Activated T-helper 1 cell treated with anti-CD3 and anti-CD28 coated beads, Interleukin-12 subunit alpha, Interleukin-12 subunit beta, Interleukin-2, Interleukin-4 antibody, amounts not matched to agents 30 ng/mL and 10 ng/mL and 1 ng/mL, durations not matched to agents 14 hours and 24 hours and 36 hours (primary cell): ENCODE results near the gene TMEM72. TPM values are rescaled to one million over a fixed set of nuclear protein-coding genes. Genes with fewer than 3 reads are reported as not detected.

Experiments
- DNase-seq: peaks from one replicate; pipeline ENCODE4 v3.0.0; 2021; ENCODE audit warnings: low spot score
- H3K27ac Mint-ChIP-seq: one replicate; pipeline ENCODE4 v1.8.0; 2021; ENCODE audit warnings: mild to moderate bottlenecking, mixed read lengths
- H3K27me3 Mint-ChIP-seq: one replicate; pipeline ENCODE4 v1.8.0; 2022; ENCODE audit warnings: mild to moderate bottlenecking, moderate library complexity, mixed read lengths; ENCODE audit not compliant: insufficient read depth
- H3K36me3 Mint-ChIP-seq: one replicate; pipeline ENCODE4 v1.8.0; 2021; ENCODE audit warnings: low read depth, mixed read lengths
- H3K4me1 Mint-ChIP-seq: one replicate; pipeline ENCODE4 v1.8.0; 2021; ENCODE audit warnings: low read depth, mixed read lengths
- H3K4me3 Mint-ChIP-seq: one replicate; pipeline ENCODE4 v1.8.0; 2021; ENCODE audit warnings: mild to moderate bottlenecking, moderate library complexity, mixed read lengths
- H3K9me3 Mint-ChIP-seq: one replicate; pipeline ENCODE4 v1.8.0; 2021; ENCODE audit warnings: mixed read lengths
- intact Hi-C: fragments of 100-400 bp; cut with micrococcal nuclease; formaldehyde crosslinking; loops from one replicate; pipeline ENCODE4 v1.15.1; 2024
- total RNA-seq: library from RNA; stranded (reverse); gene quantifications from 2 replicates; pipeline ENCODE4 v1.2.3, GENCODE V29; 2022

Gene TMEM72
- total RNA-seq, 1 donor from 2014 or later: not detected

DNA sequence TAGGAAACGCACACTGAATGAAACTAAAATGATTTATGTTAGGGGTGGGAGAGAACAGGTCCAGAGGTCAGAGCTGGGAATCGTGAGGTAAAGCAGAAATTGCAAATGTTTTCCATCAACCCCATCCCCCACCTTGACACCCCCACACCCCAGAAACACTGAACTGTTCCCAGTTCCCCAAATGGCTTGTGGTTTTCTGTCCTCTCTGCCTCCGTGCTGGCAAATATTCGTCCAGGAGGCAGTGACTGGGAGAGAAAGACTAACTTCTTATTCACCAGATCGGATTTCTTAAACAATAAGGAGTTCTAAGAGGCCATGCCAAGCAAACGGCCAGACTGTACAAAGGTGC lies 47.7 kb downstream of the TMEM72 start:
- Mint-ChIP-seq H3K4me3 (peak overlapping the region; percentile 87), H3K27me3 (no peaks in the 10 kb centered on the region), H3K27ac (peak overlapping the region; percentile 73), H3K36me3 (peaks cover 7% of the 10 kb centered on the region), H3K9me3 (no peaks in the 10 kb centered on the region), H3K4me1 (peaks cover 24% of the 10 kb centered on the region)
- intact Hi-C loops: loop anchor here (1.0 to 2.0 kb wide), 4 partner anchors 8 to 42 kb away; no protein-coding TSS in a partner anchor
- DNase-seq: no peak

DNA sequence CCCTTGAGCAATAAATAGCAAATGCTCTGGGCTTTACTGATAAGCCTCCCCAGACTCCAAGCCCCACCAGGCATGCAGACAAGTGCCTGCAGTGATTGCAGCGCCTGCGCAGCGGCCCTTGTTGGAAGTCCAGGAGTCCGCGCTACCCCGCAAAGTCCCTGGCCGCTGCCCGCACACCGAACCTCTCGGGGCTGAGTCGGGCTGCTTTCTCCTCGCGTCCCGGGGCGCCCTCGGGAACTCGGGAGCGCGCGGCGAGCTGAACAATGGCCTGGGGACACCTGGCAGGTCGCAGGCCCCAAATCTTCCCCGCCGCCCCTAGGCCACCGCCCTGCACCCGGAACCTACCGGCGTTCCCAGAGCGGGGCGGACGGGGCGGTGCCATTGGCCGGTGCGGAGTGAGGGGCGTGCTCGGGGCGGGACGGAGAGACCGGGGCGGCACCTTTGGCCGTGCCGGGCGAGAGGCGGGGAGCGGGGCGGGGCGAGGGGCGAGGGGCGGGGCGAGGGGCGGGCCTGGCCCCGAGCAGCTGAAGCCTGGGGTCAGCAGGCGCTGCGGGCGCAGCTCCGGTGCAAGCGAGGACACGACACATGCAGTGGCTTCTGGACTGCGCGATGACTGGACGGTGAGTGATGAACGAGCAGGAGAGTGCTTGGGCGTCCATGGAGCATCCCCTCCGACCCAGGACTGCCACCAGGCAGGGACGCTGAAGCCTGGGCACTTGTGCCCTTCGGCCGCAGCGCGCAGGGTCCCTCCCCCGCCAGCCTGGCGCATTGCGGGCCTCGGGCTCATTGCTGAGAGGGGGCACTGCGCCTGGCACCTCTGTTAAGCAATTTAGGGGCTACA lies 48.3 kb downstream of the TMEM72 start, which contains the start of gene RASSF4:
RASSF4 (plus strand) TSS at position 556 of the 841 bp plus-strand sequence. CDS start 10,401 bp downstream, outside the sequence.
- Mint-ChIP-seq H3K27me3 (no peaks in the 10 kb centered on the region), H3K36me3 (peaks cover 7% of the 10 kb centered on the region), H3K9me3 (no peaks in the 10 kb centered on the region), H3K4me3 (peak within 1 kb of the TSS; percentile 87), H3K4me1 (peaks cover 24% of the 10 kb centered on the region), H3K27ac (peak within 1 kb of the TSS; percentile 73)
- DNase-seq: peak; percentile 91
- intact Hi-C loops: loop anchor here (1.0 to 2.0 kb wide), 4 partner anchors 8 to 42 kb away; no protein-coding TSS in a partner anchor

DNA sequence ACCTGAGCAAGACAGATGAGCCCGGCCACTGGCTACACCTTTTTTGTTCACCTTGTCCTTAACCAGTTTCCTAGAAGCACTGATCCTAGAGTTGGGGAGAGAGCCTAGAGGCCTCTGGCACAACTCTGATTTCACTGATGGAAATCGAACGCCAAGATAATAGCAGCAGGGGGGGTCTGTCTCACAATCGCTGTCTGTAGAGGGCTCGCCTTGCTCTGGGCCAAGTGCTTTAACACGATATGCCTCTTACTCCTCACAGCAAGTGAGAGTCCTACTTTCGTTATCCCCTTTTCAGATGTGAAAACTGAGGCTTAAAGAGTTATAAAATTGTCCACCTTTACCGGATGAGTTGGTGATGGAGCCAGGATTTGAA lies 48.9 kb downstream of the TMEM72 start:
- H3K27ac Mint-ChIP-seq: no peak overlapping the region
- intact Hi-C loops: no loop called here
- no peaks in the 10 kb centered on the region for H3K9me3 Mint-ChIP-seq
- H3K27me3 Mint-ChIP-seq: no peaks in the 10 kb centered on the region
- peaks cover 25% of the 10 kb centered on the region for H3K4me1 Mint-ChIP-seq
- DNase-seq: no peak
- peak overlapping the region; percentile 87 for H3K4me3 Mint-ChIP-seq
- H3K36me3 Mint-ChIP-seq: peaks cover 5% of the 10 kb centered on the region

DNA sequence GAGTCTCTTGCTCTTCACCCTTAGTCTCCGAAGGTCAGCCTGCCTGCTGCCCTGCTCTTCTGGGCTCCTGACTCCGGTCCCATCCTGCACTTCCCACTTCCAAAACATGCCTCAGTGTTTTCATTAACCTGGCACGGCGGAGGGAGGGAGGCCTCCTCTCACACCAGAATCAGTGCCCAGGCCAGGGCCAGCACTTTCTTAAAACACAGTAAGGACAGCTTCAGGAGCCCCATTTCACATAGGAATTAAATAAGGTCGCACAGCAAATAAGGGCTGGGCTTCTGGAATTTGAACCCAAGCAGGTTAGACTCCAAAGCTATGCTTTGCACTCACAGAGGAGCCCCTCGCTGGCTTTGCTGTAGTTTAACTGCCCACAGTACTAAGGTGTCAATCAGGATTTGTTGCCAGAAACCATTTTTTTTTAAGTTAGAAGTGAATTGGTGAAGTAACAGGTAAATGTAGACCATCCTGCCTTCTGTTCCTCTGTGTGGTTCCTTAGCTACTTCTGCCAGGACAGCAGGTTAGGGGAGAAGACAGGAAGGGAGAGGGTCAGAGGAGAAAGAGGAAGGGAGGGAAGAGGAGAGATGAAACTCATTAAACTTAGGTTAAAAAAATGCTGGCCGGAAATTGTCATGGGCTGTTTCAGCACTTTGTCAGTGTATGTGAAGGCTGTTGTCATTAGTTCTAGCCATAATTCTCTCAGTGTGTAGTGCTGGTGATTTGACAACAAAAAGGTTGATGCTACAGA lies 49.5 kb downstream of the TMEM72 start:
- DNase-seq: no peak
- Mint-ChIP-seq H3K4me3 (peak overlapping the region; percentile 87), H3K27me3 (no peaks in the 10 kb centered on the region), H3K9me3 (no peaks in the 10 kb centered on the region), H3K4me1 (peaks cover 31% of the 10 kb centered on the region), H3K36me3 (peaks cover 5% of the 10 kb centered on the region), H3K27ac (no peak overlapping the region)
- intact Hi-C loops: no loop called here

DNA sequence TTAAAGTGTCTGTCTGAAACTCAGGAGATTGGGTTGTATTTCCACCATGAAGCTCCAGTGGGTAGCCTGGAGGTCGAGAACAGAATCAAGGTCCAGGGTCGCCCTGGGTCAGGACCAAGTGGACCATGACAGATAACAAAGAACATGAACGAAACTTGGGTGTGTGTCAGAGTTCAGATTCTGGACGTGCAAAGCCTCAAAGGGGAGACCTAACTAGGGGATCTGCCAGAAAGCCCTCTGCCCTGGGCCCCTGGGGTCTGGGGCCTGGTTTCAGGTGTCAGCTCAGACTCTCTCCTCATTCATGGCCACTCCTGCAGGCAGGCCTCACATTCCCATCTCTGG lies 50.1 kb downstream of the TMEM72 start:
- Mint-ChIP-seq H3K9me3 (no peaks in the 10 kb centered on the region), H3K4me3 (no peak overlapping the region), H3K4me1 (peaks cover 36% of the 10 kb centered on the region), H3K27me3 (no peaks in the 10 kb centered on the region), H3K27ac (no peak overlapping the region), H3K36me3 (peaks cover 3% of the 10 kb centered on the region)
- intact Hi-C loops: no loop called here
- DNase-seq: no peak

DNA sequence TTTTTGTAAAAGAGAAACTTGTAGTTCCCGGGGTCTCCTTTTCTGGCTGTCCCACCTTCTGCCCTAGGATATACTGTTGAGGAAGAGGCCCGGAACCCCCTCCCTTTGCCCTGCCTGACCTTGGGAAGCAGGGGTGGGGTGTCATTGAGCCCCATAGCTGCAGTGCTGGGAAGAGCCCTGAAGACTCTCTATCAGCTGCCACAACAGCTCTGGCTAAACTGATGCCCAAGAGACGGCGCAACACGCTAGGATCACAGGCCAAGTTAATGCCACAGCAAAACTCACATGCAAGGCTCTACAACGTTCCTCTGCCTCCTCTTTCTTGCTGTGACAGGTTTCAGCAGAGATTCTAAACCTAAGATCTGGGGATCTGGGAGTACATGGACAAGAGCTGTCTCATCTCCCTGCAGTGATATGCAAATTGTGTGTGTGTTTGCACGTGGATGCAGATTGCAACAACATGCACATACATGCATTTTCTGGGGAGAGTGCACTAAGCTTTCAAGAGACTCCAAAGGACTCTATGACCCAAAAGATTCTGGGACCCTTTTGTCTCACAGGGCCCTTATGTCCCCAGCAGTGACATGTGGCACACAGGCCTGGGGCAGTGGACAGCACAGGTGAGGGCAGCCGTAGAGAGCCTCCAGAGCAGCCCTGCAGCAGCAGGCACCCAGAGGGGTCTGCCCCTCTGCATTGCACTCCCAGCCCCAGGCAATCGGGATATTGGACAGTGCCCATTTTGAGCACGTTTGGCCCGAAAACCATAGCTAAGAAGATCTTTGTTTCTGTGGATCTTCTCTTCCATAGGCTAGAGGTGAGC lies 51.0 kb downstream of the TMEM72 start:
- H3K27ac Mint-ChIP-seq: no peak overlapping the region
- intact Hi-C loops: no loop called here
- no peaks in the 10 kb centered on the region for H3K27me3 Mint-ChIP-seq
- no peak for DNase-seq
- no peaks in the 10 kb centered on the region for H3K9me3 Mint-ChIP-seq
- no peak overlapping the region for H3K4me3 Mint-ChIP-seq
- H3K4me1 Mint-ChIP-seq: peaks cover 39% of the 10 kb centered on the region
- no peaks in the 10 kb centered on the region for H3K36me3 Mint-ChIP-seq

DNA sequence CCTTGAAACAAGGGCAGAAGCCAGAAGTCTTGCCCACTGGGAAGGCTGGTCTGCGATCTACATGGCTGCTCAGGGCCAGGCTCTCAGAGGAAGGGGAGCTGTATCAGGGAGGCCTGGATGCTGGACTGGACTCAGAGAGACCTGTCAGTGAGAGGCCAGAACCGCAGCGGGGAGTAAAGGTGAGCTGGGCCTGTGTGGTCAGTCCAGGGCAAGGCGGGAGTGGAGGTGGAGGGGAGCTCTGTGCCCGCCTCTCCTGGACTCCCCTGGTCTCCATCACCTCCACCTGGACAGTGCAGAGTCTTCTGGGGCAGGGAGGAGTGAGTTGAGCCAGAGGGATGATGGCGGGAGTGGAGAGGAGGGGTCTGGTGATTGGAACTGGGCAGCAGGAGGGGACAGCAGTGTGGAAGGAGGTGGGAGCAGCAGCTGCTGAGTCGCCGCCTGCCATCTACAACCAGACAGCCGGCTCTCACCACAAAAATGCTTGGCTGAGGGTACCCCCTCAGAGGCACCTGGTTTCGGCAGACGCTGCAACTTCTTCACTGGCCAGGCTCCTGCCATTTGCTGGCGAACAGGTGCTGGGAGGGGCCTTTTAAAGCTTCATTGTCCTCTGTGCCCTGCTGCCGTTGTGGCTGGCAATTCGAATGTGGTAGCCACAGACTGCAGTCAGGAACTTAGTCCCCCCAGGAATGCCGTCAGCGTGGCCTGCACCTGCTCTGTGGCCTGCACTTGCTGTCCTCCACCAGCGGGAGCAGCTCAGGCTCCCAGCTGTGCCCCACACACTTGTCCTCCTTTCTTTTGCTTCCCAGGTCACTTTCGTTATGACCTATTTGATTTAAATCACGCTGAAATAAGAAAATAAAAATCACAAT lies 52.0 kb downstream of the TMEM72 start:
- H3K27me3 Mint-ChIP-seq: no peaks in the 10 kb centered on the region
- no peaks in the 10 kb centered on the region for H3K9me3 Mint-ChIP-seq
- no peaks in the 10 kb centered on the region for H3K36me3 Mint-ChIP-seq
- DNase-seq: no peak
- H3K4me3 Mint-ChIP-seq: no peak overlapping the region
- no peak overlapping the region for H3K27ac Mint-ChIP-seq
- intact Hi-C loops: no loop called here
- H3K4me1 Mint-ChIP-seq: peaks cover 49% of the 10 kb centered on the region

DNA sequence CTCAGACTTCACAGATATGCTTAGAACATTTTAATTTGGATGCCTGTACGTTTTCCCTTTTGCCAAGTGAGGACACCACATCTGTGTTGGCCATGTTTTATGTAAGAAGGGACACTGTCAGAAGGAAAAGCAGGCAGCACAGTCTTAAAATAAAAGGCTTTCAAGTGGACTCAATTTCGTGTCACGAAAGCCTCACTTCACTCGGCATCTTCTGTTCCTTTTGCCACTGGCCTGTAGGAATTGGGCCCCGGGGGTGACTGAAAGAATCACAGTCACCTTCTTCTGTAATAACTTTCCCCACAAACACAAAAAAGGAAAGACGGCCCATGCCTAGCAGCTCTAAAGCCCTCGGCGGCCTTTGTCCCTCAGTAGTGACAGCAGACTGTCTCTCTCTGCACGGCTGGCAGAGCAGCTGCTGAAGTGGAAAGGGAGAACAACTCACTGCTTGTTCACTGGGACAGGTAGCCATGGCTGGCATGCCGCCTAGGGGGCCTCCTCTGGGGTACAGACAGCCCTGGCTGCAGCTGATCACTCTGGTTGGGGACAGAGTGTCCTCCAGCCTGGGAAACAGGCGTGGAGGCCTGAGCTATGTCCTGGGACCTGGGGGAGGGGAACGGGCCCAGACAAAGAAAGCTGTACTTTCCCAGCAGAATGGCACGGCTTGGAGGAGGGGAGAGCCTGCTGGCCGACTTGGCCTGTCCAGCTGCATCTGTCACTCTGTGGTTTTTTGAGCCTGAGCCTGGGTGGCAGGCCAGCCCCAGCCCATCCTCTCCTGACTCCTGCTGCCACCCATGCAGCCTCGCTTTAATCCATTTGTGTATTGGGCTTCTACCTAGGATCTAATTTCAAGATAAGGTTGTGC lies 52.9 kb downstream of the TMEM72 start:
- intact Hi-C loops: no loop called here
- no peaks in the 10 kb centered on the region for H3K9me3 Mint-ChIP-seq
- H3K36me3 Mint-ChIP-seq: no peaks in the 10 kb centered on the region
- H3K27ac Mint-ChIP-seq: no peak overlapping the region
- peaks cover 49% of the 10 kb centered on the region for H3K4me1 Mint-ChIP-seq
- no peak overlapping the region for H3K4me3 Mint-ChIP-seq
- H3K27me3 Mint-ChIP-seq: no peaks in the 10 kb centered on the region
- no peak for DNase-seq

DNA sequence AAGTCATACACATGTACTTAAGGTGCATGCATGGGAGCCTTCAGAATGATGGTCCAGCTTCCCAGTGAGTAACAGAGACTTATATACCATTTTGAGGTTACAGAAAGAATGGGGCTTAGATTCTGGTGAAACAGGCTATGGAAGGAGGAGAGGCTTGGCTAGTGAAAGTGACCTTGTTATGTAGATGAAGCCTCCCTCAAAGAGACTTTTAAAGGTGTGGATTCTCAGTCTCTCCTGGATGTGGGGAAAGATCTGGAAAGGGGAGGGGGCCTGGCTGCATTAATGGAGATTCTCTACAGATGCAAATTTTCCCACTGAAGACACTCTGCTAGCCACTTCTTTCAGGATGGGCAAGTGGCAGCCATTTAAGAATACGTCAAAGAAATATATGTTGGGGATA lies 54.0 kb downstream of the TMEM72 start:
- intact Hi-C loops: loop anchor here (5.0 kb wide), 1 partner anchor 88 kb away; no protein-coding TSS in a partner anchor
- Mint-ChIP-seq H3K27ac (peak overlapping the region; percentile 24), H3K9me3 (no peaks in the 10 kb centered on the region), H3K4me1 (peaks cover 55% of the 10 kb centered on the region), H3K4me3 (no peak overlapping the region), H3K36me3 (no peaks in the 10 kb centered on the region), H3K27me3 (no peaks in the 10 kb centered on the region)
- DNase-seq: no peak

DNA sequence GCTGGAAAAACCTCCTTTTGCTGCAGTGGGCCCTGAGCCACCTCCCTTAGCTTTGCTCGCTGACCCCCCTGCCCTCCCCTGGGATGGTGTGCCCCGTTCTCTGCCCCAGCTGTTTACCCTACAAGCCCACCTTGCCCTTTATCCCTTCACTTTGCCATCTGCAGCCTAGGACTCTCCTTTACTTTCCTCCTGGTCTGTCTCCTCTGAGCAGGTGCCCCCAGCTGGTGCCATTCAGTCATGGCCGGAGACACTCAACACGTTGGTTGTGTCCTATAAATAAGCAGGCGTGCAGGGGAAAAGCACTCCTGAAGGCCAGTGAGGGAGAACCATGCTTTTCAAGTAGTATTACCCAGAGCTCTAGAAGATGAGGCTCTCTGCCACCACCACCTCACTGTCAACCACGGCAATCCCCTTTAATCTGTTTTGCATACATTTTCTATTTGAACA lies 54.5 kb downstream of the TMEM72 start:
- peak overlapping the region; percentile 63 for H3K27ac Mint-ChIP-seq
- H3K27me3 Mint-ChIP-seq: no peaks in the 10 kb centered on the region
- H3K9me3 Mint-ChIP-seq: no peaks in the 10 kb centered on the region
- no peak for DNase-seq
- H3K4me1 Mint-ChIP-seq: peaks cover 49% of the 10 kb centered on the region
- H3K4me3 Mint-ChIP-seq: peak overlapping the region; percentile 4
- H3K36me3 Mint-ChIP-seq: no peaks in the 10 kb centered on the region
- intact Hi-C loops: loop anchor here (1.0 to 5.0 kb wide), 2 partner anchors 10 to 88 kb away; no protein-coding TSS in a partner anchor

DNA sequence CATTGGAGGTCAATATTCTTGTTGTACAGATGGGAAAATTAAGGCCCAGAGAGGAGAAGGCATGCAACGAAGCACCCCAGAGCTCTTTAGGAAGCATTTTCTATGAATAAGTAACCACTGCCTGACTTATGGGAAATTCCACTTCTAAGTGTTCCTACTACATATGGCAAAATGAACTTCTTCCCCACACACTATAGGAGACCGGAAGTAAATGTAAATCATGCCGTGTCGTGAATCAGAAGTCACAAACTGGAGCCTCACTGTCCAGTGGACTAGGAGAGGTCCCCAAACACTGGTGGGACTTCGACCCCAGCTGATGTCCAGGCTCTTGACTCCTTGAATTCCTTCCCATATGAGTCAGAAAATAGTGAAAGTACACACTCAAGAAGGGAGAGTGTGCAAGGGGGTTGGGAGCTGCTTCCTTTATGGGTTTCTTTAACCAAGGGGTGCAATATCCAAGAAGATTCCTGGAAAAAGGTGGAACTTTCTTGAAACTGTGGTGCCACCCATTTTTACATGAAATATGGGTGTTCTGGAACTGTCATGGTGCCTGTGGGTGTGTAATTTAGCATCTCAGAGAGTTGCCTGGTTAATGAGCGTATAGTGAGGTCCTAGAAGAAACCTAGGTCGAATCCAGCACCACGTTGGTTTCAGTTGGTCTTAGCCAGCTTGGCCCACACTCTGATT lies 55.1 kb downstream of the TMEM72 start:
- Mint-ChIP-seq H3K4me3 (peak overlapping the region; percentile 4), H3K9me3 (no peaks in the 10 kb centered on the region), H3K27me3 (no peaks in the 10 kb centered on the region), H3K4me1 (peaks cover 45% of the 10 kb centered on the region), H3K27ac (peak overlapping the region; percentile 63), H3K36me3 (no peaks in the 10 kb centered on the region)
- intact Hi-C loops: loop anchor here (1.0 to 5.0 kb wide), 2 partner anchors 9 to 89 kb away; no protein-coding TSS in a partner anchor
- no peak for DNase-seq
